Activated CD4-positive, alpha-beta T cell treated with anti-CD3 and anti-CD28 coated beads, Interleukin-2, Interleukin-6, amounts not matched to agents 100 ng/mL and 50 ng/mL, durations not matched to agents 16 hours and 8 hours (primary cell): Measurements from ENCODE around the gene ABCB6.
A peak's percentile ranks its signal among the peaks of the same experiment; 100 is the strongest.

Experiments
- DNase-seq: peaks from one replicate; pipeline ENCODE4 v3.0.0-alpha.2; 2020

The ABCB6 gene

DNA sequence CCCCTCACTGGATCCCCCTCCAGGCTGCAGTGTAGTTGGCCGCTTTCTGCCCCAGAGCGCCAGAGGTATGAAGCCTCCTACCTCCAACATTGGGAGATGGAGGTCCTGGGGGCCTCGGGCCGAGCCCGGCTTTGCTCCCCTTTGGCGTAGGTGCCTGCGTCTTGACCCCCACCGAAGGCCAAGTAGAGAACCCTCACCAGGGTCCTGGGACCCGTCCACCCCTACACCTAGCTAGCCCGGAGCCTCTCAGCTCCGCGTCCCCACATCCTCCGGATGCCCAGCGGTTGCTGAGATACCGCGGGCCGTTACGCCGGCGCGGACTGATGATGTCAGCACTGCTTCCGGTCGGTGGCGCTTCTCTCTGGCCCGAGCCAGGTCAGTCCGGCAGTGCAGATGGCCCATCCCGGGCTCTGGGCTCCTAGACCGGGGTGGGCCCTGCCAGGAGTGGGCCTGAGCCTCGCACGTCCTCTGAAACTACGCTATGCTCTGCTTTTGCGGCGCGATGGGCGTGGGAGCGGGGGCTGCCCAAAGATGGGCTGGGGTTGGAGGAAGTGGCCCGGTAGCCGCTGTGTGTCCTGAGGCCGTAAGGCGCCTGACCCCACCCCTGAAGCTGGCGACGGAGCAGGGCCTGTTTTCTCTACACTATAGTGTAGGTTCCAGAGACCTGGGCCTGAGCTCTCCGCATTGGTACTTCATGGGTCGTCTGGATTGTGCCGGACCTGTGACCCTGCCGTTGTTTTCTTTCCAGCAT lies 26.6 kb upstream of the ABCB6 start, which contains the start of the genes GLB1L and STK16:
Gene GLB1L (minus strand): TSS at position 297 of the 751 bp plus-strand sequence. CDS start 1,871 bp downstream, outside the sequence.
Gene STK16 (plus strand): TSS at position 332 of the 751 bp plus-strand sequence. CDS start 521 bp downstream, outside the sequence.
- peak; percentile 94 for DNase-seq

- DNase-seq = no peak
Measured at GRCh38 chr2:219244789-219245147, 26.0 kb upstream of the ABCB6 start.

- no peak for DNase-seq
Measured at GRCh38 chr2:219243291-219243761, 24.6 kb upstream of the ABCB6 start.

DNA sequence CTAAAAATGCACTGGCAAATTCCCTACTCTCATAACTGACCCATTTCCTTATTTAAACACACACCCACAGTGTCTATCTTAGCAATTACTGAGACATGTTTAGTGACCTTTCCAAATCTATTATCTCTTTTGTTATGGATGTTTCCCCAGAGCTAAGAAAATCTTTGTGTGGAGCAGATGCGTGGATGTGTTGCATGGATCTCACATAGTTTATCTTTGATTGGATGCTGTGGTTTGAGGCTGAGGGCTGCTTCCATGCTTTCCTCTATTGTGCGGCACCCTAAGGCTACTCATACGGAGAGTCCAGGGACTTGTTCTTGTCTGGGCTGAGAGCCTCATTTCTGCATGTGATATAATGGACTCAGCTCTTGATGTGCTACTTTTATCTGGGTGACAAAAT lies 15.6 kb upstream of the ABCB6 start:
- DNase-seq = no peak

GRCh38 chr2:219230059-219230540 lies 11.3 kb upstream of the ABCB6 start:
- peak; percentile 70 for DNase-seq

- DNase-seq = peak; percentile 99
Measured at GRCh38 chr2:219229305-219230058, 10.7 kb upstream of the ABCB6 start, which contains the start of the genes ANKZF1 and ATG9A. Gene ANKZF1 (plus strand): TSS chr2:219229806. CDS start chr2:219230258, 452 bp downstream. Gene ATG9A (minus strand): TSS chr2:219229636. CDS start chr2:219228024, 1,612 bp downstream.

DNA sequence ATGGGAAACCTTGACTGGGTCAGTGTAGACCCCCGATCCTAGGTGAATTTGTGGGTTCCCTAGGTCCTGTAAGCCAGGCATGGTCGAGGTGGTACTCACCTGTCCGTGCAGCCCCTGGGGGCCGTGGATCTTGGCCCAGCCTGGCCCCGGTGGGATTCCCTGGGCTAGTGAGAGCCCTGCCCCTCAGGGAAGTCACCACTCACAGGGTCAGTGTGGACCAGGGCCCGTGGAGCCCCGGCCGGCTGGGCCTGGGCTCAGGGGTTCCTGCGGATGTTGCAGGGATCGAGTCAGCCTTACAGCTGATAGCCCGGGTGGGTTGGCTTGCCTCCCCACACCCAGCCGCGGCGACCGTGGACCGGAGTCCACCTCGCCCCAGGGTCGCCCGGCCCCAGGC lies 10.2 kb upstream of the ABCB6 start:
- no peak for DNase-seq

DNA sequence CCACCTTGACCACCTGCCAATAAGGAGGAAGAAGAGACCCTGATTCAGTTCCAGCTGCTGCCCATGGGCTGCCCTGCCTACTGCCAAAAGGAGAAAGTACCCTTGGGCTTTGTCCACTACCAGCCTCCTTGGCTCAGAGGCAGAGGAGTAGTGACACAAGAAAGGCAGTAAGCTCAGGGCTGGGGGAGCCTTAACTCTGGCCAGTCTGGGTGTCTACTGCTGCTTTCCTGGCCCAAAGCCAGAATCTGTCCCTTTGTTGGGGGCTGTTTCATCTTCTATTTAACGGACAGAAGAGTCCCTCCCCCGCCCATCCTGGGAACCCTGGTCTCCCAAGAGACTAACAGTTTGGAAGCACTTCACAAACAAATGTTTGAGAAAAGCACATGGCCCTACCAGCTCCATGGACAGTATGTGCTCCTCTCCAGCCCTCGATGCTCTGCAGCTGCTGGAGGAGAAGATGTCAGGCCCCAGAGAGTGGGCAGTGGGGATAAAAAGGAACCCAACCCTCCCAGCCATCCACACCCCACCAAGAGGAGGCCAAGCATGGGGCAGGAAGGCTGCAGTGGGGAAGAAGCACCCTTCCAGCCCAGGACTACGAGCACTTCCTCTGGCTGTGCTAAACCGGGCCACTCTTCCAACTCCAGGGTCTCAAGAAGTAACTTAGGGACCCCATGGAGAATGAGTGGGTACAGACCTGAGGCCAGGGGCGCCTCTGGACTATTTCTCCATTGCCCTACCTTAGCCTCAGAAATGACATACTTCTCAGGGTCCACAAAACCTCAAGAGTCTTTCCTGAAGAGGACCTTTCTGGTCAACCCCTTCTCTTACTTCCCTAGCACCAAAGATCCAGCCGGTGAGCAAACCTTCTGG lies 9.5 kb upstream of the ABCB6 start:
- DNase-seq = no peak

GRCh38 chr2:219225350-219225749 lies 6.6 kb upstream of the ABCB6 start:
- no peak for DNase-seq

GRCh38 chr2:219223831-219224610 lies 5.3 kb upstream of the ABCB6 start:
- DNase-seq = no peak

DNA sequence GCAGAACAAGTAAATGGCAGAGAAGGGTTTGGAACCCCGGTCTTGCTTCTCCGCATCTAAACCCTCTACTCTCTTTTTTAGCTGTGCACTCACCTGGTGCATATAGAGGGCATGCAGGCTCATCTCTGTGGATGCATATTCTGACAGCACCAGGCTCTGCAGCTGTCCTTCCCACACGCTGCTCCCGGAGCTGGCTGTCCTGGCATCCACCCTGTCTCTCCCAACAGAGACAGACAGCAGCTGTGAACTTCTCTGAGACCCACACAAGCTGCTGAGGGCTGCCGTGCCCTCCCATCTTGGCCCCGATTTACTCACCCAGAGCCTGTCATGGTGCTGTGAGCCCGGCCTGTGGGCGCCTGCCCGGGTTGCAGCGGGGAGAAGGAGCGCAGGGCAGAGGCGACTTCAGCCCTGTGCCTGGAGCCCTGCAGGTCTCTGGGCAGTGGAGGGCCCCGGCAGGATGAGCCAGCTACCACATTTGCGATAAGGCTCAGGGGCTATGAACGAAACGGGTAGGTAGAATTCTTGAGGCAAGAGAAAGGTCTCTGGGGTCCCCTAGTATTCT lies 3.3 kb upstream of the ABCB6 start:
- no peak for DNase-seq

DNA sequence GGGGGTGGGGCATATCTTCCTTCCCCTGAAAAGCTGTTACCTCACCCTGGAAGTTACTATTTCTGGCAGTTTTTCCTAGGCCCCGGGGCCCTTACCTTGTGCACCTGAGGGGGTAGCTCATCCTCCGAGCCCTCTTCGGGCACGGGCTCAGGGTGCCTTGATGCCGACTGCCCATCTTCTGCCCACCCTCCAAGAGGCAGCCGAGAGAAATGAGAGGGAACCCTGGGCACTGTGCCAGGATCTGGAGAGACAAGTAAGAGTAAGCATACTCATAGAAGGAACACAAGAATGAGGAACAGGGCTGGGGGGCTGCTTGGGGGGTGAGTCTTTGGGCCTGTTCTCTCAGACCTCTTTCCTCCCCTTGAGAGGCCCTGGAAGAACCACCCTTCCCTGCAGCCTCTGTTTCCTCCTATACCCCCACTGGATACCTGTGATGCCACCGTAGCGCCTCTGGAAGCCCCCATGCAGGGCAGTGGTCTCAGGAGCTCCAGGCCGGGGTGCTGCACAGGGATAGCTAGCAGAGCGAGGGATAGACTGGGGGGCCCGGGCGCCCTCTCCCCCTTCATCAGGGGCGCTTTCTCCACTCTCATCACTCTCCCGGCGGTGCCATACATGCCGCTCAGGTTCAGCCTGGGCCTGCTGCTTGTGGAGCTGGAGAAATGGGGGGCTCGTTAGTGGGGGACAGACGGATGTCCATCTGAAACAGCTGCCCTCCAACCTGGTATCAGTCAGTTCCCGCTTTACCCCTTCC lies 2.1 kb upstream of the ABCB6 start:
- no peak for DNase-seq

DNA sequence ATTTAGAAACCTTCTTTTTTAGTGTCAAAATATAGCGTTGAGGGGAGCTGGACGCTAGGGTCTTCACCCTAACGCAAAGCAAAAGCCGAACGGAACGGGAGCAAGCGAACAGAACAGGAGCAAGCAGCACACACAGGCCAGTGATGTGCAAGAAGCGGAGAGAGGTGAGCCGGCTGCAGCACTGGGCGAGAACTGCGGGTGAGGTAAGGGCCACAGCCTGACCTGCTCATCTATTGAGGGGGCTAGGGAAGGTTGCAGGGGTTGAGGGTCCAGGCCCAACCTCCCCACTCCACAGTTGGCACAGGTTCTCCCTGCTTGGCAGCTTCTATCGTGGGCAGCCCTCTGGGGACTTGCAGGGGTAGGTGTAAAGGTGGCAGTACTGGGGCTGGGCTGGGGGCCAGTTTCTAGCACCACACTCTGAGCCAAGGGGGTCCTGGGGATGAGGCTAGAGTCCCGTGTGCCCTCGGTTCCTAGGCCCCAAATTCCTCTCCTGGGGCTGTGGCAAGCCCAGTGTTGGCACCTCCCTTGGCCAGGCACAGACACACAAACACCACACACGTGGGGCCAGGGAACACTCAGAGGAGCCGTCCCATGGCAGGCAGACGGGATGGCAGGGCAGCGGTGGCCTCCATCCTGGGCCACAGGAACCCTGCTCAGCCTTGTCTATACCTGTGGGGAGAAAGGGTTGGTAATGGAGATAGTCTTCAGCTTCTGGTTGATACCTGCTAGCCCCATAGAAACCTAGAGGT lies 1.2 kb upstream of the ABCB6 start:
- no peak for DNase-seq

GRCh38 chr2:219218217-219218731 lies 484 bp downstream of the ABCB6 start:
- no peak for DNase-seq

GRCh38 chr2:219216535-219216915 lies 2.2 kb downstream of the ABCB6 start:
- no peak for DNase-seq

DNA sequence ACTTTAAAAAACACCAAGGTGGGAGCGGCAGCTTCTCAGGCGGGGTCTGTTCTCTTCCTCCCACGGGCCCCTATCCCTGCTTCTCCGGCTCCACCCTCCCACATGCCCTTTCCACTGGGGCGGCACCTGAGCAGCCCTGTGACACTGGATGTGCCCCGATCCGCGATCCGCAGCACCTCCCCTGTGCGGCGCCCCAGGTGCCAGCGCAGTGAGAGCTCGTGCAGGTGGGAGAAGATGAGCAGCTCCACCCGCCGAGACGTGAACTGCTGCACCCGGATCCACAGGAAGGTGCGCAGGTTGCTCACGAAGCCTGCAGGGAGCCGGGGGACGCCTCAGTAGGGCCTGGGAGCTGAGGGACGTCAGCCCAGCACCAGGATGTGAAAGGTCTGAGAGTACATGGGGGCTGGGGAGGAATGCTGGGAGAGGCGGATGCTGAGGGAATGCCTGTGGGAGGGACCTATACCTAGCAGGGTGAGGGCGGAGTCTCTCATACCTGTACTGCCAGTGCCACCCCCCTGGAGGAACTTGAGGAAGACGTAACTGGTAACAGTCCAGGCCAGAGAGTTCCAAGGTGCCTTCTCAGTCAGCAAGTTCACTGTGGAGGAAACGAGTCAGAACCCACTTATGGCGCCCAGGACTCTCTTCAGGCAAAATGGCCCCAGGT lies 2.8 kb downstream of the ABCB6 start:
- no peak for DNase-seq

DNA sequence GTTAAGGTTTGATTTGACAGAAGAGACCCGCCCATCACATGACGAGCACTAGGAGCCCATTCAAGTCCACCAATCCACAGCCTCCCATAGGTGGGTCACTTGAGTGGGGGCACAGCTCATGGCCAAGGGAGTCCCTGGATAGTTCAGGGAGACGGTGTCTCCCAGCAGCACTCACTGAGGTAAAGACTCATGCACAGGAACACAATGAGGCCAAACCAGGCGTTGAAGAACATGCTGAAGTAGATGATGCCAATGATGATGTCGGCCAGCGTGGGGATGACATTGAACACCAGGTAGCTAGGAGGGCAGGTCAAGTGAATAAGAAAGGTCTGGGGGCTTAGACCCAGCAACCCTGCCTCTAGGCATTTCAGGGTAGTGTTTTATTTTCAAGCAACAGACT lies 4.0 kb downstream of the ABCB6 start:
- no peak for DNase-seq

DNA sequence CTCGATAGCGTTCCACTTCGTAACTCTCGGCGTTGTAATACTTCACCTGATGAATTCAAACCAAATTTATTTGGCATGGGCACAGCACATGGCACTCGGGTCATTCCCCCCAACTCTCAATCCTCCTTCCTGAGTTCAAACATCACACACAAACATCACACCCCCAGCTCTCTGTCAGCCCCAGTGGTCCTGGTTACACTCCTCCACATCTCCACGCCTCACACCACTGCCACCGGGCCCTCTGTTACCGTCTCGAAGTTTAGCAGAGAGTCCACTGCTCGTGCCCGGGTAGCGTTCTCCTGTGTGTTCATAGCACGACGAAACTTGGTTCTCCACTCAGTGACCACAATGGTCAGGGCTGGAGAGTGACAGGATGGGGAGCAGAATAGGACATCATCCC lies 4.6 kb downstream of the ABCB6 start:
- DNase-seq = no peak

DNA sequence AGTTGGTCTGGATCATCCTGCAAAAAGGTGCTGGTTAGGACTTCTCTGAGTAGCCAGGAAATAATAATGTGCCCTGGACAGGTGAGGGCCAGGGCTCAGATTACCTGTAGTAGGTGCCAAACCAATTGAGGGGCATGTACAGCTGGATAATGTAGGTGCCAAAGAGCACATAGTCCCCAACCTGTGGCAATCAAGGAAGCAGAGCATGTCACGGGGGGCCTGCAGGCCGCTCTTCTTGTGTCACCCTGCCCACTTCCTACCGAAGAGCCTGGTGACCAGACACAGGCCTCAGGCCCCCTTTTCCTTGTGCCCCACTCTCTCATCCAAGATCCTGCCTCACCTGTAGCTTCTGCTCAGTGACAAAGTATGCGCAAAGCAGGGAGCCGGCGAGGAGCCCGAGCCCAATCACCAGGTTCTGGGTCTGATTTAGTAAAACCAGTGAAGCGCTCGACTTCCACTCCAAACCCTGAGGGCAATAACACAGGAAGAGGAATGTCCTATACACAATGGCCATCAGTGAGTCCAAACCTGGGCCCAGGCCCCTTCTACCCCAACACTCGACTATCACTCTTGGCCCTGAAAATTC lies 5.2 kb downstream of the ABCB6 start:
- no peak for DNase-seq
